ENCODE data around the gene ARHGAP24. TPM values are rescaled to one million over a fixed set of nuclear protein-coding genes. Genes with fewer than 3 reads are reported as not detected.

Gene ARHGAP24
- total and polyA plus RNA-seq, 2 of the 13 experiments (the other 11 are each of a cell fraction or from before 2014, with no cell fraction given): 0.07 to 0.55 TPM

GRCh38 chr4:85548116-85548515 lies 73.2 kb downstream of the ARHGAP24 start:
- no TSS peak for BruUV-seq (replicated peaks)
- intact Hi-C loops (cut with micrococcal nuclease; ENCODE audit: unreplicated experiment) (no loop called here), in situ Hi-C loops (cut with HindIII; ENCODE audit: extremely low pct_ligation_motif_present, low pct_unique_long_range_greater_than_20kb) (no loop called here)
- 8% methylated on average over 2 of the region's 2 CpGs for WGBS (ENCODE audit: low lambda C conversion rate)
- no peaks in the 10 kb centered on the region for H3K4me1 ChIP-seq (ENCODE audit: insufficient read depth, low read length)
- DNase-seq (ENCODE audit: low spot score) (no peak), FAIRE-seq (no peak), ATAC-seq (no peak)
- no peaks in the 10 kb centered on the region for H4K20me1 ChIP-seq (ENCODE audit: insufficient read depth, low read length)
- CTCF ChIA-PET (ENCODE audit: low intra/inter-chr PET ratio, low total read pairs): no interaction called here
- H3K9me3 ChIP-seq (ENCODE audit: low read length): no peaks in the 10 kb centered on the region
- H3K79me2 ChIP-seq (ENCODE audit: insufficient read depth, low read length): no peaks in the 10 kb centered on the region
- H3K36me3 ChIP-seq (replicated peaks in 1 of 2; ENCODE audit: control insufficient read depth in 1 of 2, insufficient read depth in 2 of 2, low read length in 2 of 2): no peaks in the 10 kb centered on the region
- no peak for TF ChIP-seq GPN1 (CRISPR knock-in tag; IDR thresholded peaks at IDR 0.05; ENCODE audit: borderline replicate concordance)
- TF ChIP-seq CERS6 (CRISPR knock-in tag; IDR thresholded peaks at IDR 0.05): no peak
- TF ChIP-seq ZNF879 (CRISPR knock-in tag; IDR thresholded peaks at IDR 0.05): no peak
- TF ChIP-seq DDIT3 (CRISPR knock-in tag; IDR thresholded peaks at IDR 0.05): no peak
- TF ChIP-seq IKZF5 (CRISPR knock-in tag; IDR thresholded peaks at IDR 0.05): no peak
- no peak for TF ChIP-seq ZNF17 (CRISPR knock-in tag; IDR thresholded peaks at IDR 0.05)
- TF ChIP-seq KLF15 (CRISPR knock-in tag; IDR thresholded peaks at IDR 0.05; ENCODE audit: borderline replicate concordance): no peak
- no peak for TF ChIP-seq TGIF2 (CRISPR knock-in tag; IDR thresholded peaks at IDR 0.05)
- no peak for TF ChIP-seq MZF1 (CRISPR knock-in tag; IDR thresholded peaks at IDR 0.05; ENCODE audit: borderline replicate concordance)
- no peak for TF ChIP-seq LBX2 (CRISPR knock-in tag; IDR thresholded peaks at IDR 0.05; ENCODE audit: borderline replicate concordance)
- no peak for TF ChIP-seq GLI4 (CRISPR knock-in tag; IDR thresholded peaks at IDR 0.05; ENCODE audit: borderline replicate concordance)
- no peak for TF ChIP-seq CBX1 (IDR thresholded peaks at IDR 0.05; ENCODE audit: low read depth)
- no peak for TF ChIP-seq ZNF777 (CRISPR knock-in tag; IDR thresholded peaks at IDR 0.05)
- no peak for TF ChIP-seq MTERF4 (CRISPR knock-in tag; IDR thresholded peaks at IDR 0.05)
- TF ChIP-seq ZNF280B (CRISPR knock-in tag; IDR thresholded peaks at IDR 0.05; ENCODE audit: borderline replicate concordance): no peak
- TF ChIP-seq ZNF432 (CRISPR knock-in tag; IDR thresholded peaks at IDR 0.05; ENCODE audit: borderline replicate concordance): no peak
- no peak for TF ChIP-seq ATAD3A (CRISPR knock-in tag; IDR thresholded peaks at IDR 0.05)
- no peak for TF ChIP-seq HNF4G (IDR thresholded peaks at IDR 0.05; ENCODE audit: borderline replicate concordance, low read depth, low read length)
- TF ChIP-seq HNF4G (CRISPR knock-in tag; IDR thresholded peaks at IDR 0.05; ENCODE audit: borderline replicate concordance, low read depth): no peak
- TF ChIP-seq ZNF343 (CRISPR knock-in tag; IDR thresholded peaks at IDR 0.05): no peak
- no peak overlapping the region for H3K4me2 ChIP-seq (ENCODE audit: low read depth, low read length)
- no peak overlapping the region for H3K4me3 ChIP-seq (replicated peaks in 1 of 3; ENCODE audit: insufficient read depth in 1 of 3, low read depth in 2 of 3, low read length in 3 of 3)
- no peak overlapping the region for H3K9ac ChIP-seq (ENCODE audit: insufficient read depth, low read depth, low read length)
- POLR2A ChIA-PET: no interaction called here
- H3K27ac ChIP-seq (ENCODE audit: extremely low read length, insufficient read depth, low read length): no peak overlapping the region
- no peaks in the 10 kb centered on the region for H3K27me3 ChIP-seq (ENCODE audit: control insufficient read depth in 1 of 2, insufficient read depth in 2 of 2, low read length in 2 of 2)
- H2AFZ ChIP-seq (ENCODE audit: low read length): no peak overlapping the region

Measured in HepG2 (cell line).